A549 treated with Hydrocortisone at 1 μM for 4 hours (cell line): ENCODE results near the gene TACC3. TPM values are rescaled to one million over a fixed set of nuclear protein-coding genes. Genes with fewer than 3 reads are reported as not detected.

Source experiments
- total RNA-seq: library from RNA; stranded (reverse); fragments of 200-300 nt; extraction: Qiagen RNA extraction; gene quantifications from 5 replicates; pipeline ENCODE4 v1.2.3, GENCODE V29; 2022

Gene TACC3
- total RNA-seq = 83.1 to 90.8 TPM (median 84.9 TPM) in 5 replicates

DNA sequence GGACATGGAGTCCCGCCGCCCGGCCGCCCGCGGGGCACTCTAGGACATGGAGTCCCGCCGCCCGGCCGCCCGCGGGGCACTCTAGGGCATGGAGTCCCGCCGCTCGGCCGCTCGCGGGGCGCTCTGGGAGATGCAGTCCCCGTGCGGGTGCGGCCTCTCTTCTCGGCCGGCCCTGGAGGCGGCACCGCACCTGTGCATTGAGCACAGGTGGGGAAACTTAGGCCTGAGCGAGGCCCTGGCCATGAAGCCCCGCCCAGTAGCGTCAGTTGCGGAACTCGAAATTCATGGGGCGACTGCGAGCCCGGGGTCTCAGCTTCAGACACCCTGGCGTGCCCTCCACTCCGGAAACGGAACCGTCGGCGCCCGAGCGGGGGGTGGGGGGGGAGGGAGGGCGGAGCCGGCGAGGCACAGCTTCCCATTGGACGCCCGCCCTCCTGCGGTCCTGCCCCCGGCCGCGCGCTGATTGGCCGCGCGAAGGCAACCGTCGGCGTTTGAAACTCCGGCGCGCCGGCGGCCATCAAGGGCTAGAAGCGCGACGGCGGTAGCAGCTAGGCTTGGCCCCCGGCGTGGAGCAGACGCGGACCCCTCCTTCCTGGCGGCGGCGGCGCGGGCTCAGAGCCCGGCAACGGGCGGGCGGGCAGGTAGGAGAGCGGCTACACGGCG is at the start of gene TACC3, which contains the start of gene TMEM129:
TACC3 (plus strand) TSS at position 519 of the 663 bp plus-strand sequence. CDS start 1,901 bp downstream, outside the sequence.
TMEM129 (minus strand) TSS at position 321 of the 663 bp plus-strand sequence. CDS start 486 bp downstream, outside the sequence.

DNA sequence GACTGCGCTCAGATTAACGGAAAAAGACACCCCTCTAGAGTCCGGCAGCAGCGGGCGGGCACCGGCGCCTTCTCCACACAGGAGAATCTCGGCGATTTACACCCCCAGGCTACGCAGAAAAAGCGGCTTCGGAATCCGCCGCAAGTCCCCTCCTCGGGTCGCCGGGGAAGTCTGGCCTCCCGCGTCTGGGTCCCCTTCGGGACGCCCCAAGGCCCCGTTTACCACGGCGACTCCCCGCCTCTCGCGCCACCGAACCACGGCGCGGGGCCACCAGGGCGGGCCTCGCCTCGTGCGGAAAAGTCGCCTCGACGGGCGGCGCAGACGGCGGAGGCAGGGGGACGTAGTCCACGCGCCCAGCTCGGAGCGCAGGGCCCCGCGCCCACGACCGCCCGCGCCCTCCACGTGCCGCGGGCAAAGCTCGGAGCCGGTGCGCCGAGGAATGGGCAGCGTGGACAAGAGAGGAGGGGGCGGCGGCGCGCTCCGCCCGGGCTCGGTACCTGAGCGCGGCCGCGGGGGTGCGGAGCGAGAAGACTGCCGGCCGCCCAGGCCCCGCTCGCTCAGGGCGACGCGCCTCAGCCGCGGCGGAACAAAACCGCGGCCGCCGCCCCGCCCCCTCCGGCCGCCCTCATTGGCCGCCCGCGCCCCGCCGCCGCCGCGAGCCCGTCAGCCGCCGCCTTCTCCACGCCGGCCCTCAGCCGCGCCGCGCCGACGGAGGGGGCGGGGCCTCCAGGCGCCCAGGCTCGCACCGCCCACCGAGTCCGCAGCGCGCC is 37.4 kb upstream of the TACC3 start, which contains the start of gene FAM53A:
FAM53A (minus strand) TSS at position 578 of the 770 bp plus-strand sequence. CDS start 15,572 bp downstream, outside the sequence.

DNA sequence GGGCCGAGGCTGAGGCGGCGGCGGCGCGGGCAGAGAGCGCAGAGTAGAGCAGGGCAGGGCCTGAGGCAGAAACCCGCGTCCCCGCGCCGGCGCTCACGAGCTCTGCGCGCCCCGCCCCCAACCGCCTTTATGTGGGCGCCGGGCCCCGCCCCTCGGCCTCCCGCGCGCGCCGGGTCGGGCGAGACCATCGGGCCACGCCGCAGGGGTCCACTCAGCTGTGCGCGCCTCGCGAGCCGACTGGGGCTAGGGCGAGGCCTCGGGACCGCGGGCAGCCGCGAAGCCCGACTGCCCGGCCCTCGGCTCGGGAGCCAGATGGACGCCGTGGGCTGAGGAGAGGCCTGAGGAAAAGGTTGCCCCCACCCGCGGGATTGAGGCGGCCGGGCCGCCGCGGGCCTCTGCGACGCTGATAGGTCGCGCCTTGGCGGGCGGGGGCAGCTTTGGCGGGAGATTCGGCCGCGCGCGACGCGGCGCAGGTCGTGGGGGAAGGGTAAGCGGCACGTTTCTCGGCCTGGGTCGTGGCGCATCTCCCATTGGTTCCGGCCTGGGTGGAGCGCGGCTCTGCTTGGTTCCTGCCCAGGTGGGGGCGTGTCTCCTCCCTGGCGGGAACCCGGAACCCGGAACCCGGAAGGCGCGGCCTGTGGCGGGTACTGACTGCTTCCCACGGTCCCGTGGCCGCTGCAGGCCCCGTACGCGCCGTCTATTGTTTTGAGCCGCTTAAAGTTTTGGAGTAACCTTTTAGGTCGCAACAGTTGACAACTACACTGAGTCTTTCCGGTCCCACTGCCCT is 8.9 kb upstream of the TACC3 start, which contains the start of gene SLBP:
SLBP (minus strand) TSS at position 104 of the 787 bp plus-strand sequence. CDS start 131 bp downstream, outside the sequence.

DNA sequence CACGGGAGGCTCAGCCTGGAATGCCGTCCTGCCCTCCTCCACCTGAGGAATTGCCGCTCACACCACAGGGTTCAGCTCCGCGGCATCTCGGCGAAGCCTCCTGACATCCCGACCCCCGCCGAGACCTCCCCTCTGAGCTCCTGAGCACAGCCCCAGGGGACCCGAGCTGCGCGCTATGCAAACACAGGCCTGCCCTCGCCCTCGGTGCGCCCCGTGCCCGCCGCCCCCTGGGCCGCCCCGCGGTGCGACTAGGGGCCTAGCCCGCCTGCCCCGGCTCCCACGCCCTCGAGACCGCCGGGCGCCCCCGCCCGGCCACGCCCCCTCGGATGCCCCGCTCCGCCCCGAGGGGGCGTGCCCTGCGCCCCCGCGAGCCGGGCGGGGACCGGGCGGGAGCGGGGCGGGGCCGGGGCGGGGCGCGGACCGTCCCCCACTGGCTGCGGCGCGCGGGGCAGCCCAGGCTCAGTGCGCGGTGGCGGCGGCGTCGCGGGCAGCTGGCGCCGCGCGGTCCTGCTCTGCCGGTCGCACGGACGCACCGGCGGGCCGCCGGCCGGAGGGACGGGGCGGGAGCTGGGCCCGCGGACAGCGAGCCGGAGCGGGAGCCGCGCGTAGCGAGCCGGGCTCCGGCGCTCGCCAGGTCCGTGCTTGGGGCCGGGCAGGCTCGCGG is 71.6 kb downstream of the TACC3 start, which contains the start of gene FGFR3:
FGFR3 (plus strand) TSS at position 462 of the 664 bp plus-strand sequence. CDS start 642 bp downstream, outside the sequence.

Other genes with a start within 250 kb of the TACC3 start
- gene FAM53A, start 37.2 kb upstream of the TACC3 start, total RNA-seq = 0.82 to 1.7 TPM (median 1.1 TPM) in 5 replicates
- gene SLBP, start 9.2 kb upstream of the TACC3 start, total RNA-seq = 67.8 to 86.1 TPM (median 69.3 TPM) in 5 replicates
- 17.1 to 27.7 TPM (median 24.5 TPM) in 5 replicates for gene TMEM129, start 198 bp upstream of the TACC3 start, total RNA-seq
- 1.6 to 2.4 TPM (median 2.0 TPM) in 5 replicates for gene FGFR3, start 71.8 kb downstream of the TACC3 start, total RNA-seq
- 26.9 to 31.4 TPM (median 28.2 TPM) in 5 replicates for gene LETM1, start 134.6 kb downstream of the TACC3 start, total RNA-seq
- gene NSD2, start 149.9 kb downstream of the TACC3 start, total RNA-seq = 35.5 to 49.3 TPM (median 43.6 TPM) in 5 replicates